OCI-LY7 (cell line): ENCODE data around the gene TMEM273.

Experiments
- EZH2phosphoT487 ChIP-seq: fragments of 200-600 bp; sonication (generic); IDR thresholded peaks from 2 replicates; pipeline ENCODE4 v1.6.1; 2018; ENCODE audit warnings: low read depth, borderline replicate concordance, mild to moderate bottlenecking, mixed run types, antibody characterized with exemption, low read length, moderate library complexity, mixed read lengths
- TF ChIP-seq, protein P1 (sequence below): fragments of 200-600 bp; sonication (generic); conservative IDR thresholded peaks from 2 replicates; pipeline ENCODE4 v1.5.1; 2014; ENCODE audit warnings: mild to moderate bottlenecking, antibody characterized with exemption, low read length, moderate library complexity, mixed read lengths

- TF ChIP-seq, protein P1, sequence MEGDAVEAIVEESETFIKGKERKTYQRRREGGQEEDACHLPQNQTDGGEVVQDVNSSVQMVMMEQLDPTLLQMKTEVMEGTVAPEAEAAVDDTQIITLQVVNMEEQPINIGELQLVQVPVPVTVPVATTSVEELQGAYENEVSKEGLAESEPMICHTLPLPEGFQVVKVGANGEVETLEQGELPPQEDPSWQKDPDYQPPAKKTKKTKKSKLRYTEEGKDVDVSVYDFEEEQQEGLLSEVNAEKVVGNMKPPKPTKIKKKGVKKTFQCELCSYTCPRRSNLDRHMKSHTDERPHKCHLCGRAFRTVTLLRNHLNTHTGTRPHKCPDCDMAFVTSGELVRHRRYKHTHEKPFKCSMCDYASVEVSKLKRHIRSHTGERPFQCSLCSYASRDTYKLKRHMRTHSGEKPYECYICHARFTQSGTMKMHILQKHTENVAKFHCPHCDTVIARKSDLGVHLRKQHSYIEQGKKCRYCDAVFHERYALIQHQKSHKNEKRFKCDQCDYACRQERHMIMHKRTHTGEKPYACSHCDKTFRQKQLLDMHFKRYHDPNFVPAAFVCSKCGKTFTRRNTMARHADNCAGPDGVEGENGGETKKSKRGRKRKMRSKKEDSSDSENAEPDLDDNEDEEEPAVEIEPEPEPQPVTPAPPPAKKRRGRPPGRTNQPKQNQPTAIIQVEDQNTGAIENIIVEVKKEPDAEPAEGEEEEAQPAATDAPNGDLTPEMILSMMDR: no peak
- no peak for TF ChIP-seq EZH2phosphoT487
Measured at GRCh38 chr10:49174926-49175500, 13.2 kb downstream of the TMEM273 start.
